BLaER1 treated with 17β-estradiol and CSF1 and Interleukin-3, amounts not matched to agents 10 nM and 100 nM (cell line): ENCODE data around the gene CMTM7.

Source experiments
- H3K27ac ChIP-seq, 11 experiments: shearing (Covaris generic); formaldehyde crosslinking; 2 replicates each; pipeline ENCODE4 v1.8.1; 2022
- H3K27me3 ChIP-seq, 11 experiments: shearing (Covaris generic); formaldehyde crosslinking; 2 replicates each; pipeline ENCODE4 v1.8.1; 2022
- H3K36me3 ChIP-seq, 11 experiments: shearing (Covaris generic); formaldehyde crosslinking; 2 replicates each; pipeline ENCODE4 v1.8.1; 2022
- H3K4me1 ChIP-seq, 10 experiments: shearing (Covaris generic); formaldehyde crosslinking; 2 replicates each; pipeline ENCODE4 v1.8.1; 2022
- H3K4me2 ChIP-seq, 11 experiments: shearing (Covaris generic); formaldehyde crosslinking; 2 replicates each; pipeline ENCODE4 v1.8.1; 2022
- H3K4me3 ChIP-seq, 10 experiments: shearing (Covaris generic); formaldehyde crosslinking; 2 replicates each; pipeline ENCODE4 v1.8.1; 2022
- H3K9ac ChIP-seq, 11 experiments: shearing (Covaris generic); formaldehyde crosslinking; 2 replicates each; pipeline ENCODE4 v1.8.1; 2022
- H3K9me3 ChIP-seq, 11 experiments: shearing (Covaris generic); formaldehyde crosslinking; replicated peaks in 1 of 11; 2 replicates each; pipeline ENCODE4 v1.8.1; 2022
- H4K20me1 ChIP-seq, 11 experiments: shearing (Covaris generic); formaldehyde crosslinking; 2 replicates each; pipeline ENCODE4 v1.8.1; 2022
- Cebpa-rat ChIP-seq, 11 experiments: shearing (Covaris generic); IDR thresholded peaks; 2 replicates each; pipeline ENCODE4 v1.8.1; 2022

CMTM7 gene

GRCh38 chr3:32422943-32423342, 31.3 kb downstream of the CMTM7 start:
- no peaks in the 10 kb centered on the region for H3K27me3 ChIP-seq
- peak overlapping the region; percentile 79 to 97 (median 93) for H3K4me2 ChIP-seq
- H4K20me1 ChIP-seq = peaks cover 2 to 49% (median 30%) of the 10 kb centered on the region in 11 experiments; a peak in 18 of 22 replicates
- no peak for TF ChIP-seq Cebpa-rat (IDR thresholded peaks at IDR 0.05)
- H3K4me1 ChIP-seq = peaks cover 70 to 92% (median 83%) of the 10 kb centered on the region in 10 experiments
- no peak overlapping the region for H3K4me3 ChIP-seq
- H3K9ac ChIP-seq = peak overlapping the region in 6 of 11 experiments; percentile 5 to 59 (median 41); a peak in 5 of 22 replicates
- H3K27ac ChIP-seq = peak overlapping the region; percentile 68 to 84 (median 79); a peak in 21 of 22 replicates
- peaks cover 0 to 5% (median 0%) of the 10 kb centered on the region in 11 experiments; a peak in 7 of 22 replicates for H3K36me3 ChIP-seq
- H3K9me3 ChIP-seq = peaks cover 0 to 15% (median 2%) of the 10 kb centered on the region in 11 experiments; a peak in 11 of 22 replicates

- peak overlapping the region; percentile 68 to 84 (median 79); a peak in 21 of 22 replicates for H3K27ac ChIP-seq
- peaks cover 76 to 92% (median 83%) of the 10 kb centered on the region in 10 experiments for H3K4me1 ChIP-seq
- H3K27me3 ChIP-seq = no peaks in the 10 kb centered on the region
- peaks cover 0 to 9% (median 0%) of the 10 kb centered on the region in 11 experiments; a peak in 6 of 22 replicates for H3K9me3 ChIP-seq
- H3K36me3 ChIP-seq = peaks cover 0 to 1% (median 0%) of the 10 kb centered on the region in 11 experiments; a peak in 1 of 22 replicates
- peaks cover 7 to 55% (median 34%) of the 10 kb centered on the region in 11 experiments; a peak in 18 of 22 replicates for H4K20me1 ChIP-seq
- H3K9ac ChIP-seq = peak overlapping the region; percentile 15 to 59 (median 54); a peak in 14 of 22 replicates
- TF ChIP-seq Cebpa-rat (IDR thresholded peaks at IDR 0.05) = no peak
- H3K4me2 ChIP-seq = peak overlapping the region; percentile 79 to 97 (median 93)
- H3K4me3 ChIP-seq = no peak overlapping the region
Measured at GRCh38 chr3:32423534-32423933, 31.9 kb downstream of the CMTM7 start.

- Histone ChIP-seq H3K9me3 (peaks cover 0 to 4% (median 0%) of the 10 kb centered on the region in 11 experiments; a peak in 1 of 22 replicates), H3K4me1 (peaks cover 81 to 92% (median 83%) of the 10 kb centered on the region in 10 experiments), H4K20me1 (peaks cover 10 to 60% (median 39%) of the 10 kb centered on the region in 11 experiments; a peak in 18 of 22 replicates), H3K36me3 (no peaks in the 10 kb centered on the region; a peak in 1 of 22 replicates), H3K9ac (peak overlapping the region; percentile 32 to 59 (median 54); a peak in 18 of 22 replicates), H3K27me3 (no peaks in the 10 kb centered on the region), H3K4me2 (peak overlapping the region; percentile 79 to 97 (median 93)), H3K4me3 (peak overlapping the region in 5 of 10 experiments; percentile 5 to 34 (median 13); a peak in 5 of 20 replicates), H3K27ac (peak overlapping the region; percentile 58 to 84 (median 79))
- TF ChIP-seq Cebpa-rat (IDR thresholded peaks at IDR 0.05) = no peak
Measured at GRCh38 chr3:32423956-32424557, 32.4 kb downstream of the CMTM7 start.

GRCh38 chr3:32424581-32425250, 33.1 kb downstream of the CMTM7 start:
- H3K9ac ChIP-seq = peak overlapping the region; percentile 32 to 59 (median 54); a peak in 19 of 22 replicates
- no peak for TF ChIP-seq Cebpa-rat (IDR thresholded peaks at IDR 0.05)
- peak overlapping the region; percentile 79 to 97 (median 93) for H3K4me2 ChIP-seq
- no peaks in the 10 kb centered on the region for H3K27me3 ChIP-seq
- peaks cover 75 to 90% (median 81%) of the 10 kb centered on the region in 10 experiments for H3K4me1 ChIP-seq
- peak overlapping the region; percentile 58 to 84 (median 79) for H3K27ac ChIP-seq
- H3K4me3 ChIP-seq = peak overlapping the region in 6 of 10 experiments; percentile 5 to 34 (median 12); a peak in 6 of 20 replicates
- no peaks in the 10 kb centered on the region; a peak in 1 of 22 replicates for H3K36me3 ChIP-seq
- H3K9me3 ChIP-seq = no peaks in the 10 kb centered on the region
- peaks cover 10 to 63% (median 41%) of the 10 kb centered on the region in 11 experiments; a peak in 18 of 22 replicates for H4K20me1 ChIP-seq

- H3K4me3 ChIP-seq = no peak overlapping the region
- H3K9me3 ChIP-seq = no peaks in the 10 kb centered on the region; a peak in 1 of 22 replicates
- peak overlapping the region; percentile 47 to 67 (median 58) for H3K4me2 ChIP-seq
- peaks cover 12 to 75% (median 39%) of the 10 kb centered on the region in 11 experiments; a peak in 19 of 22 replicates for H4K20me1 ChIP-seq
- H3K27me3 ChIP-seq = no peaks in the 10 kb centered on the region
- H3K27ac ChIP-seq = peak overlapping the region in 9 of 11 experiments; percentile 2 to 39 (median 16); a peak in 12 of 22 replicates
- H3K9ac ChIP-seq = peak overlapping the region in 5 of 11 experiments; percentile 0 to 48 (median 9); a peak in 5 of 22 replicates
- TF ChIP-seq Cebpa-rat (IDR thresholded peaks at IDR 0.05) = no peak
- peaks cover 0 to 15% (median 4%) of the 10 kb centered on the region in 11 experiments; a peak in 7 of 22 replicates for H3K36me3 ChIP-seq
- peaks cover 63 to 87% (median 76%) of the 10 kb centered on the region in 10 experiments for H3K4me1 ChIP-seq
Measured at GRCh38 chr3:32428092-32429068, 36.7 kb downstream of the CMTM7 start.

GRCh38 chr3:32430900-32431299, 39.2 kb downstream of the CMTM7 start:
- H3K4me3 ChIP-seq = no peak overlapping the region
- peaks cover 58 to 84% (median 72%) of the 10 kb centered on the region in 10 experiments for H3K4me1 ChIP-seq

GRCh38 chr3:32431481-32431880, 39.8 kb downstream of the CMTM7 start:
- H3K27ac ChIP-seq = peak overlapping the region in 9 of 11 experiments; percentile 50 to 69 (median 61); a peak in 14 of 22 replicates
- H3K4me2 ChIP-seq = peak overlapping the region; percentile 12 to 90 (median 77); a peak in 18 of 22 replicates
- H3K9ac ChIP-seq = no peak overlapping the region; a peak in 1 of 22 replicates
- H4K20me1 ChIP-seq = peaks cover 13 to 78% (median 43%) of the 10 kb centered on the region in 11 experiments; a peak in 20 of 22 replicates
- H3K36me3 ChIP-seq = peaks cover 0 to 15% (median 7%) of the 10 kb centered on the region in 11 experiments; a peak in 9 of 22 replicates
- no peaks in the 10 kb centered on the region for H3K27me3 ChIP-seq
- no peak overlapping the region for H3K4me3 ChIP-seq
- no peaks in the 10 kb centered on the region; a peak in 1 of 22 replicates for H3K9me3 ChIP-seq
- no peak for TF ChIP-seq Cebpa-rat (IDR thresholded peaks at IDR 0.05)
- peaks cover 64 to 88% (median 78%) of the 10 kb centered on the region in 10 experiments for H3K4me1 ChIP-seq

More at GRCh38 chr3:32430900-32431299, 39.2 kb downstream of the CMTM7 start:
- no peaks in the 10 kb centered on the region for H3K27me3 ChIP-seq
- peak overlapping the region in 7 of 11 experiments; percentile 7 to 90 (median 79); a peak in 11 of 22 replicates for H3K4me2 ChIP-seq
- 0 out of 22 replicates have a peak overlapping the region, but pooled peaks of 1 of the 11 experiments have one; percentile 6 for H3K9ac ChIP-seq
- no peaks in the 10 kb centered on the region; a peak in 1 of 22 replicates for H3K9me3 ChIP-seq
- H3K27ac ChIP-seq = 0 out of 22 replicates have a peak overlapping the region, but pooled peaks of 1 of the 11 experiments have one; percentile 9
- TF ChIP-seq Cebpa-rat (IDR thresholded peaks at IDR 0.05) = no peak
- peaks cover 12 to 72% (median 37%) of the 10 kb centered on the region in 11 experiments; a peak in 18 of 22 replicates for H4K20me1 ChIP-seq
- peaks cover 0 to 15% (median 7%) of the 10 kb centered on the region in 11 experiments; a peak in 9 of 22 replicates for H3K36me3 ChIP-seq
